ENCODE data around the gene CFAP74.

GRCh38 chr1:1924386-1924785 is 79.2 kb downstream of the CFAP74 start:
- TF ChIP-seq CTCF (IDR thresholded peaks at IDR 0.05) (no peak), POLR2A (IDR thresholded peaks at IDR 0.05) (no peak), EP300 (IDR thresholded peaks at IDR 0.05) (no peak)

Measured in tibial nerve (tissue), 4 donors.